HEK293T (cell line): ENCODE measurements around the gene SYNPO2.

ENCODE experiments used
- CTCF ChIA-PET: fragments of 350-600 bp; formaldehyde crosslinking; extraction: SDS; loops from one replicate; lab custom pipeline; 2021; ENCODE audit warnings: antibody characterized with exemption, inconsistent platforms; lab: Yijun Ruan, JAX
- POLR2A ChIA-PET: fragments of 350-600 bp; formaldehyde crosslinking; extraction: SDS; loops from one replicate; lab custom pipeline; 2020; ENCODE audit warnings: antibody characterized with exemption, inconsistent platforms; lab: Yijun Ruan, JAX
- DNase-seq: peaks from one replicate; pipeline ENCODE4 v3.0.0; 2012; ENCODE audit warnings: mixed read lengths; ENCODE audit errors: extremely low spot score
- ARNT ChIP-seq: fragments of 450-650 bp; IDR thresholded peaks from 2 replicates; pipeline ENCODE4 v1.6.1; 2017; ENCODE audit warnings: mild to moderate bottlenecking
- BHLHE40 ChIP-seq: fragments of 450-650 bp; IDR thresholded peaks from 2 replicates; pipeline ENCODE4 v1.6.1; 2016; ENCODE audit warnings: mild to moderate bottlenecking, moderate library complexity, borderline replicate concordance
- CTBP1 ChIP-seq: fragments of 450-650 bp; IDR thresholded peaks from 2 replicates; pipeline ENCODE4 v1.6.1; 2016; ENCODE audit warnings: borderline replicate concordance
- ELF4 ChIP-seq: fragments of 450-650 bp; IDR thresholded peaks from 2 replicates; pipeline ENCODE4 v1.6.1; 2017; ENCODE audit warnings: antibody characterized with exemption
- FOXA1 ChIP-seq: fragments of 450-650 bp; IDR thresholded peaks from 2 replicates; pipeline ENCODE4 v1.6.1; 2016; ENCODE audit warnings: mild to moderate bottlenecking
- FOXK2 ChIP-seq: fragments of 450-650 bp; IDR thresholded peaks from 2 replicates; pipeline ENCODE4 v1.6.1; 2016; ENCODE audit warnings: mild to moderate bottlenecking
- FOXM1 ChIP-seq: fragments of 450-650 bp; IDR thresholded peaks from 2 replicates; pipeline ENCODE4 v1.6.1; 2017; ENCODE audit warnings: mild to moderate bottlenecking, borderline replicate concordance
- HDGF ChIP-seq: fragments of 450-650 bp; IDR thresholded peaks from 2 replicates; pipeline ENCODE4 v1.6.1; 2017; ENCODE audit warnings: antibody characterized with exemption, borderline replicate concordance
- L3MBTL2 ChIP-seq: fragments of 450-650 bp; conservative IDR thresholded peaks from 2 replicates; pipeline ENCODE4 v1.6.1; 2016; ENCODE audit warnings: mild to moderate bottlenecking
- LEF1 ChIP-seq: fragments of 450-650 bp; IDR thresholded peaks from 2 replicates; pipeline ENCODE4 v1.6.1; 2017; ENCODE audit warnings: mild to moderate bottlenecking, borderline replicate concordance
- NFRKB ChIP-seq: fragments of 450-650 bp; IDR thresholded peaks from 2 replicates; pipeline ENCODE4 v1.6.1; 2016; ENCODE audit warnings: mild to moderate bottlenecking, moderate library complexity
- PKNOX1 ChIP-seq: fragments of 450-650 bp; IDR thresholded peaks from 2 replicates; pipeline ENCODE4 v1.6.1; 2016
- SP1 ChIP-seq: fragments of 450-650 bp; IDR thresholded peaks from 2 replicates; pipeline ENCODE4 v1.6.1; 2017
- SUZ12 ChIP-seq: fragments of 450-650 bp; IDR thresholded peaks from 2 replicates; pipeline ENCODE4 v1.6.1; 2016; ENCODE audit warnings: mild to moderate bottlenecking
- TARDBP ChIP-seq: fragments of 450-650 bp; IDR thresholded peaks from 2 replicates; pipeline ENCODE4 v1.6.1; 2016
- ZNF384 ChIP-seq: fragments of 450-650 bp; IDR thresholded peaks from 2 replicates; pipeline ENCODE4 v1.6.1; 2016

The SYNPO2 gene

GRCh38 chr4:118889312-118889691, 648 bp downstream of the SYNPO2 start:
- no peak for TF ChIP-seq TARDBP
- no peak for TF ChIP-seq BHLHE40
- CTCF ChIA-PET = interaction anchor here (1.0 kb wide), 1 partner anchor 79 kb away, joined by 3 read pairs; no protein-coding TSS in a partner anchor
- no peak for DNase-seq
- POLR2A ChIA-PET = interaction anchor here (1.0 kb wide), 1 partner anchor 121 kb away, joined by 3 read pairs; no protein-coding TSS in a partner anchor

GRCh38 chr4:118894034-118894433, 5.4 kb downstream of the SYNPO2 start:
- DNase-seq = no peak
- TF ChIP-seq BHLHE40 = no peak
- TF ChIP-seq ELF4 = no peak
- TF ChIP-seq L3MBTL2 = no peak
- CTCF ChIA-PET = no interaction called here
- POLR2A ChIA-PET = no interaction called here

- ChIA-PET CTCF (no interaction called here), POLR2A (no interaction called here)
Observed at GRCh38 chr4:118898221-118898620, 9.6 kb downstream of the SYNPO2 start.

GRCh38 chr4:118898684-118899138, 10.1 kb downstream of the SYNPO2 start:
- no peak for TF ChIP-seq FOXM1
- no peak for TF ChIP-seq FOXA1
- DNase-seq = no peak
- ChIA-PET CTCF (no interaction called here), POLR2A (no interaction called here)

More at GRCh38 chr4:118898221-118898620, 9.6 kb downstream of the SYNPO2 start:
- TF ChIP-seq NFRKB = no peak
- no peak for TF ChIP-seq L3MBTL2
- no peak for TF ChIP-seq SUZ12
- TF ChIP-seq ZNF384 = no peak
- no peak for TF ChIP-seq ELF4
- no peak for TF ChIP-seq HDGF
- TF ChIP-seq LEF1 = no peak
- no peak for DNase-seq

GRCh38 chr4:118904418-118904817, 15.8 kb downstream of the SYNPO2 start:
- TF ChIP-seq HDGF (no peak), SP1 (no peak), ELF4 (no peak), LEF1 (no peak), TARDBP (no peak), FOXK2 (no peak), ARNT (no peak), FOXA1 (no peak), CTBP1 (no peak), FOXM1 (no peak), PKNOX1 (no peak)
- POLR2A ChIA-PET = no interaction called here
- CTCF ChIA-PET = no interaction called here
- DNase-seq = no peak

- DNase-seq = no peak
- ChIA-PET POLR2A (no interaction called here), CTCF (no interaction called here)
- TF ChIP-seq FOXK2 = no peak
- TF ChIP-seq BHLHE40 = no peak
Observed at GRCh38 chr4:118904935-118905334, 16.3 kb downstream of the SYNPO2 start.

GRCh38 chr4:118905566-118905965, 16.9 kb downstream of the SYNPO2 start:
- ChIA-PET CTCF (no interaction called here), POLR2A (no interaction called here)
- TF ChIP-seq ZNF384 = no peak
- TF ChIP-seq TARDBP = no peak
- TF ChIP-seq FOXK2 = no peak
- no peak for TF ChIP-seq L3MBTL2
- TF ChIP-seq FOXA1 = no peak
- no peak for TF ChIP-seq ARNT
- no peak for DNase-seq

GRCh38 chr4:118909173-118909956, 20.7 kb downstream of the SYNPO2 start:
- no peak for DNase-seq
- POLR2A ChIA-PET = no interaction called here
- CTCF ChIA-PET = no interaction called here
- no peak for TF ChIP-seq NFRKB
- TF ChIP-seq LEF1 = no peak
- TF ChIP-seq CTBP1 = no peak
- no peak for TF ChIP-seq HDGF

- CTCF ChIA-PET = no interaction called here
- POLR2A ChIA-PET = no interaction called here
- TF ChIP-seq FOXK2 (no peak), BHLHE40 (no peak)
Observed at GRCh38 chr4:118910221-118910620, 21.6 kb downstream of the SYNPO2 start.

More at GRCh38 chr4:118910221-118910620, 21.6 kb downstream of the SYNPO2 start:
- DNase-seq = no peak
